ENCODE data around the gene ODF4.

The ODF4 gene

GRCh38 chr17:8320990-8321389 is 18.6 kb upstream of the ODF4 start:
- Histone ChIP-seq H3K9ac (ENCODE audit: low read length) (no peak overlapping the region), H3K36me3 (ENCODE audit: low read length) (no peaks in the 10 kb centered on the region), H3K4me2 (ENCODE audit: low read depth, low read length, poor library complexity, severe bottlenecking) (no peak overlapping the region), H2AFZ (ENCODE audit: low read depth, low read length, severe bottlenecking) (no peak overlapping the region), H3K9me2 (replicated peaks; ENCODE audit: insufficient read depth, low read length) (no peaks in the 10 kb centered on the region), H3K9me3 (ENCODE audit: insufficient read depth, low read length) (no peaks in the 10 kb centered on the region), H3F3A (ENCODE audit: insufficient read depth) (no peaks in the 10 kb centered on the region), H3K27ac (ENCODE audit: low read depth, low read length) (no peak overlapping the region), H4K20me1 (ENCODE audit: low read depth, low read length) (no peaks in the 10 kb centered on the region), H3K27me3 (ENCODE audit: low read length) (no peaks in the 10 kb centered on the region), H3K4me3 (ENCODE audit: insufficient read depth, low read length, poor library complexity, severe bottlenecking) (no peak overlapping the region), H3K79me2 (ENCODE audit: insufficient read depth, low read length) (no peaks in the 10 kb centered on the region)
- TF ChIP-seq EZH2phosphoT487 (conservative IDR thresholded peaks at IDR 0.05; ENCODE audit: low read length) = no peak
- TF ChIP-seq CTCF (IDR thresholded peaks at IDR 0.05; ENCODE audit: insufficient read depth, low read length, poor library complexity, severe bottlenecking) = no peak

- H3K9me2 ChIP-seq (replicated peaks; ENCODE audit: insufficient read depth, low read length) = no peaks in the 10 kb centered on the region
- no peak overlapping the region for H3K4me2 ChIP-seq (ENCODE audit: low read depth, low read length, poor library complexity, severe bottlenecking)
- no peak overlapping the region for H2AFZ ChIP-seq (ENCODE audit: low read depth, low read length, severe bottlenecking)
- TF ChIP-seq CTCF (IDR thresholded peaks at IDR 0.05; ENCODE audit: insufficient read depth, low read length, poor library complexity, severe bottlenecking) (no peak), EZH2phosphoT487 (conservative IDR thresholded peaks at IDR 0.05; ENCODE audit: low read length) (no peak)
- H3K27me3 ChIP-seq (ENCODE audit: low read length) = no peaks in the 10 kb centered on the region
- no peak overlapping the region for H3K27ac ChIP-seq (ENCODE audit: low read depth, low read length)
- no peak overlapping the region for H3K4me3 ChIP-seq (ENCODE audit: insufficient read depth, low read length, poor library complexity, severe bottlenecking)
- no peaks in the 10 kb centered on the region for H3K9me3 ChIP-seq (ENCODE audit: insufficient read depth, low read length)
- no peaks in the 10 kb centered on the region for H3K79me2 ChIP-seq (ENCODE audit: insufficient read depth, low read length)
- H4K20me1 ChIP-seq (ENCODE audit: low read depth, low read length) = no peaks in the 10 kb centered on the region
- H3F3A ChIP-seq (ENCODE audit: insufficient read depth) = no peaks in the 10 kb centered on the region
- H3K36me3 ChIP-seq (ENCODE audit: low read length) = no peaks in the 10 kb centered on the region
- H3K9ac ChIP-seq (ENCODE audit: low read length) = no peak overlapping the region
These were observed 17.6 kb upstream of the ODF4 start for GRCh38 chr17:8322061-8322460.

GRCh38 chr17:8324132-8324531 is 15.5 kb upstream of the ODF4 start:
- TF ChIP-seq CTCF (IDR thresholded peaks at IDR 0.05; ENCODE audit: insufficient read depth, low read length, poor library complexity, severe bottlenecking) (no peak), EZH2phosphoT487 (conservative IDR thresholded peaks at IDR 0.05; ENCODE audit: low read length) (no peak)

More at GRCh38 chr17:8324132-8324531, 15.5 kb upstream of the ODF4 start:
- Histone ChIP-seq H4K20me1 (ENCODE audit: low read depth, low read length) (no peaks in the 10 kb centered on the region), H3K4me2 (ENCODE audit: low read depth, low read length, poor library complexity, severe bottlenecking) (no peak overlapping the region), H3K9ac (ENCODE audit: low read length) (no peak overlapping the region), H3F3A (ENCODE audit: insufficient read depth) (no peaks in the 10 kb centered on the region), H3K4me3 (ENCODE audit: insufficient read depth, low read length, poor library complexity, severe bottlenecking) (no peak overlapping the region), H3K9me2 (replicated peaks; ENCODE audit: insufficient read depth, low read length) (no peaks in the 10 kb centered on the region), H3K9me3 (ENCODE audit: insufficient read depth, low read length) (no peaks in the 10 kb centered on the region), H3K27me3 (ENCODE audit: low read length) (no peaks in the 10 kb centered on the region), H2AFZ (ENCODE audit: low read depth, low read length, severe bottlenecking) (no peak overlapping the region), H3K79me2 (ENCODE audit: insufficient read depth, low read length) (no peaks in the 10 kb centered on the region), H3K36me3 (ENCODE audit: low read length) (no peaks in the 10 kb centered on the region), H3K27ac (ENCODE audit: low read depth, low read length) (no peak overlapping the region)
